Mesothelial cell of epicardium (in vitro differentiated cells): ENCODE measurements around the gene C1orf141. TPM values are rescaled to one million over a fixed set of nuclear protein-coding genes. Genes with fewer than 3 reads are reported as not detected.

Experiments used
- DNase-seq, 2 experiments: peaks; one replicate each; pipeline ENCODE4 v3.0.0; 2021; ENCODE audit warnings: low spot score in 2 of 2; ENCODE audit not compliant: unreplicated experiment in 2 of 2
- H3K27ac Mint-ChIP-seq: 2 replicates; pipeline ENCODE4 v1.8.0; 2021; ENCODE audit warnings: mixed read lengths
- H3K27me3 Mint-ChIP-seq: 2 replicates; pipeline ENCODE4 v1.8.0; 2021; ENCODE audit warnings: low read depth, mixed read lengths
- H3K36me3 Mint-ChIP-seq: 2 replicates; pipeline ENCODE4 v1.8.0; 2021; ENCODE audit warnings: mixed read lengths
- H3K4me1 Mint-ChIP-seq: 2 replicates; pipeline ENCODE4 v1.8.0; 2021; ENCODE audit warnings: mixed read lengths
- H3K4me3 Mint-ChIP-seq: 2 replicates; pipeline ENCODE4 v1.8.0; 2021; ENCODE audit warnings: mild to moderate bottlenecking, moderate library complexity, mixed read lengths
- H3K9me3 Mint-ChIP-seq: 2 replicates; pipeline ENCODE4 v1.8.0; 2021; ENCODE audit warnings: mixed read lengths
- total RNA-seq: library from RNA; stranded (reverse); gene quantifications from 3 replicates; pipeline ENCODE4 v1.2.1, GENCODE V29; 2021
- TF ChIP-seq, protein P1 (sequence below): fragments of 200-600 bp; sonication (generic); IDR thresholded peaks from one replicate; pipeline ENCODE4 v1.5.0; 2021; ENCODE audit warnings: antibody characterized with exemption; ENCODE audit not compliant: unreplicated experiment

C1orf141 gene
- total RNA-seq, 1 donor from 2014 or later, result 0.22 TPM

DNA sequence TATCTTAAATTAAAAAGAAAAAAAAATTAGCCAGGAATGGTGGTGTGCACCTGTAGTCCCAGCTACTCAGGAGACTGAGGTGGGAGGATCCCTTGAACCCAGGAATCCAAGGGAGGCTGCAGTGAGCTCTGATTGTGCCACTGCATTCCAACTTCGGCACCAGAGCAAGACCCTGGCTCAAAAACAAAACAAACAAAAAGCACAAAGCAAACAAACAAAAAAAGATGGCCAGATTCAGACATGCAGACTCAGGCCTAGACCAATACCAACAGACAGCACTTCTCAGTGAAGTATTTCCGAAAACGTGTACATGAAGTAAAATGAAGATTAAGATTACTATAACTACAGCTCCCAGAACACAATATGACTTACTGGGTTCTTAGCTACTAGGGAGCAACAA, 91.4 kb downstream of the C1orf141 start:
- DNase-seq, result no peak
- H3K27ac Mint-ChIP-seq, result no peak overlapping the region
- H3K36me3 Mint-ChIP-seq, result peaks cover 58% of the 10 kb centered on the region
- TF ChIP-seq, protein P1, sequence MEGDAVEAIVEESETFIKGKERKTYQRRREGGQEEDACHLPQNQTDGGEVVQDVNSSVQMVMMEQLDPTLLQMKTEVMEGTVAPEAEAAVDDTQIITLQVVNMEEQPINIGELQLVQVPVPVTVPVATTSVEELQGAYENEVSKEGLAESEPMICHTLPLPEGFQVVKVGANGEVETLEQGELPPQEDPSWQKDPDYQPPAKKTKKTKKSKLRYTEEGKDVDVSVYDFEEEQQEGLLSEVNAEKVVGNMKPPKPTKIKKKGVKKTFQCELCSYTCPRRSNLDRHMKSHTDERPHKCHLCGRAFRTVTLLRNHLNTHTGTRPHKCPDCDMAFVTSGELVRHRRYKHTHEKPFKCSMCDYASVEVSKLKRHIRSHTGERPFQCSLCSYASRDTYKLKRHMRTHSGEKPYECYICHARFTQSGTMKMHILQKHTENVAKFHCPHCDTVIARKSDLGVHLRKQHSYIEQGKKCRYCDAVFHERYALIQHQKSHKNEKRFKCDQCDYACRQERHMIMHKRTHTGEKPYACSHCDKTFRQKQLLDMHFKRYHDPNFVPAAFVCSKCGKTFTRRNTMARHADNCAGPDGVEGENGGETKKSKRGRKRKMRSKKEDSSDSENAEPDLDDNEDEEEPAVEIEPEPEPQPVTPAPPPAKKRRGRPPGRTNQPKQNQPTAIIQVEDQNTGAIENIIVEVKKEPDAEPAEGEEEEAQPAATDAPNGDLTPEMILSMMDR, result no peak
- no peaks in the 10 kb centered on the region for H3K9me3 Mint-ChIP-seq
- H3K4me3 Mint-ChIP-seq, result no peak overlapping the region
- H3K27me3 Mint-ChIP-seq, result no peaks in the 10 kb centered on the region
- no peaks in the 10 kb centered on the region for H3K4me1 Mint-ChIP-seq

Other genes with a start within 250 kb of the C1orf141 start
- 8.9 to 12.8 TPM (median 9.3 TPM) in 3 replicates for gene DNAI4, start 210.1 kb downstream of the C1orf141 start, total RNA-seq
- gene MIER1, start 210.0 kb downstream of the C1orf141 start, total RNA-seq, result 34.3 to 39.9 TPM (median 36.5 TPM) in 3 replicates
- 15.2 to 15.5 TPM (median 15.3 TPM) in 3 replicates for gene SLC35D1, start 80.8 kb downstream of the C1orf141 start, total RNA-seq
- 0.09 TPM in 1 of 3 replicates, not detected in the others for gene IL23R, start 31.5 kb upstream of the C1orf141 start, total RNA-seq
- 0.34 to 0.43 TPM in 2 of 3 replicates, not detected in the other for gene IL12RB2, start 172.9 kb upstream of the C1orf141 start, total RNA-seq